Heart right ventricle (tissue), 16 donors: ENCODE data around the gene ALK. TPM values are rescaled to one million over a fixed set of nuclear protein-coding genes. Genes with fewer than 3 reads are reported as not detected.

Source experiments
- ATAC-seq, 8 donors: fragments of 200-7000 bp; cut with Tn5 transposase; one replicate each; pipeline ENCODE4 v1.9.1; 2020; ENCODE audit warnings: mild to moderate bottlenecking in 8 of 8, moderate library complexity in 8 of 8, moderate number of reproducible peaks in 1 of 8
- DNase-seq, 2 donors: peaks; one replicate each; pipeline ENCODE4 v3.0.0-alpha.2; 2020
- H3K27ac ChIP-seq, 10 donors: fragments of 200-600 bp; sonication (generic) in 2 of 10; one replicate each; pipeline versions ENCODE4 v1.5.0 to v1.8.0; 2020 to 2022; ENCODE audit warnings: mild to moderate bottlenecking in 3 of 10
- H3K27me3 ChIP-seq, 7 donors: fragments of 200-600 bp; one replicate each; pipeline ENCODE4 v1.8.0; 2021 to 2022; ENCODE audit warnings: mild to moderate bottlenecking in 2 of 7
- H3K36me3 ChIP-seq, 9 donors: fragments of 200-600 bp; sonication (generic) in 1 of 9; one replicate each; pipeline versions ENCODE4 v1.5.0 to v1.8.0; 2020 to 2022; ENCODE audit warnings: mild to moderate bottlenecking in 2 of 9
- H3K4me1 ChIP-seq, 9 donors: fragments of 200-600 bp; sonication (generic) in 1 of 9; one replicate each; pipeline versions ENCODE4 v1.5.0 to v1.8.0; 2020 to 2022; ENCODE audit warnings: mild to moderate bottlenecking in 4 of 9
- H3K4me3 ChIP-seq, 10 donors: fragments of 200-600 bp; sonication (generic) in 2 of 10; one replicate each; pipeline versions ENCODE4 v1.5.0 to v1.8.0; 2020 to 2022; ENCODE audit warnings: mild to moderate bottlenecking in 7 of 10, moderate library complexity in 2 of 10
- H3K9me3 ChIP-seq, 11 donors: fragments of 200-600 bp in 10 of 11; sonication (generic) in 2 of 11; one replicate each; pipeline versions ENCODE4 v1.5.0 to v1.8.0; 2013 to 2022; ENCODE audit warnings: mild to moderate bottlenecking in 2 of 11, control low read depth in 1 of 11, moderate library complexity in 1 of 11
- CTCF ChIP-seq, 9 donors: fragments of 200-600 bp; sonication (generic) in 2 of 9; IDR thresholded peaks; one replicate each; pipeline versions ENCODE4 v1.5.0 to v1.8.0; 2021 to 2022; ENCODE audit warnings: antibody characterized with exemption in 9 of 9, mild to moderate bottlenecking in 5 of 9, moderate library complexity in 1 of 9
- WGBS, 2 donors: extraction: QIAGEN DNeasy Blood & Tissue Kit; methylation state at CpG; one replicate each; pipeline ENCODE4 v1.1.7; 2013; ENCODE audit warnings: inconsistent platforms in 1 of 2; 5-methylcytosine and 5-hydroxymethylcytosine counted together
- intact Hi-C, 10 donors: fragments of 100-400 bp; cut with DNase I; formaldehyde crosslinking; loops; one replicate each; pipeline versions ENCODE4 v1.11.1 to v1.14.2; 2022
- polyA plus RNA-seq, 2 donors: library from polyadenylated mRNA; stranded (reverse); fragments of 200-250 nt; gene quantifications; one replicate each; pipeline ENCODE4 v1.2.3, GENCODE V29; 2013
- total RNA-seq, 10 donors: library from RNA; stranded (reverse); fragmentation: NEBNext Ultra II Directional in 3 of 10; extraction: Animal tissue kit (Norgen Biotek cat#: 25700) in 3 of 10; gene quantifications; one replicate each; pipeline versions ENCODE4 v1.2.1 to v1.2.4, GENCODE V29; 2021 to 2023
- donor health status: Arrhythmogenic right ventricular cardiomyopathy.
- donor health status: ischemic (EF 13 %, LVEDD 7.1; RV severe dilation, severe dysfunction).
- donor health status: healthy with polysubstance abuse.
- donor health status: DM: no; HTN: yes; CAD: no.
- donor health status: DM: no; HTN: no; CAD: no.
- donor health status: ischemic (EF 25% LVEDD 6.9; RV normal size, moderate dysfunction).
- donor health status: ischemic (EF 25% LVEDD 5.7; RV mildly dilated, moderate dysfunction).
- donor health status: healthy.
- donor health status: DM: yes; HTN: yes; CAD: no.
- donor health status: Ischemic cardiomyopathy.
- donor health status: ischemic (EF 35%, LVEDD 5.7; RV mildly dilated, moderate dysfunction).
- donor health status: nonischemic (EF 11% LVEDD 7.7; RV severe dilation, severe dysfunction).
- donor health status: DM: yes; HTN: yes; CAD: no.
- donor health status: PGD.
- donor health status: ischemic (EF 29% LVEDD 5.4; RV normal size, mild dysfunction).
- donor health status: nonischemic (EF 23%, LVEDD 6.1; RV moderate dilation, normal function).

The ALK gene
- total and polyA plus RNA-seq, 12 donors: 0.01 to 0.24 (median 0.08) TPM; not detected in 7

DNA sequence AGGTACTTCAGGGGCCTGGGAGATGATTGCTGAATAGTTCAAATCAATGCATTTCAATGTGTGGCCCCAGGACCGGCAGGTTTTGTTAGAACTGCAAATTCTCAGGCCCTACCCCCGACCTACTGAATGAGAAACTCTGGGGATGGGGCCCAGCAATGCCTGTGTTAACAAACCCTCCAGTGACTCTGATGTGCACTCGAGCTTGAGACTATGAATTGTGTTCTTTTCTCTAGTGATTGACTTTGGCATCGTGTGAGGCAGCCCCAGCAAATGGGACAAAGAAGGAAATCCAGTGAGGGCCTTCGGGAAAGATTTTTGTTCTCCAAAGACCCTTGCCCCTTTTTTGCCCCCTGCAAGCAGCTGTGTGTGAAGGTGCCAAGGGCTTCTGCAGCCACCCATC lies 22.4 kb downstream of the ALK start:
- ATAC-seq (no peak), DNase-seq (no peak)
- TF ChIP-seq CTCF (IDR thresholded peaks at IDR 0.05): no peak
- Histone ChIP-seq H3K27ac (no peak overlapping the region), H3K9me3 (peaks cover 0 to 2% (median 0%) of the 10 kb centered on the region in 11 donors), H3K4me3 (no peak overlapping the region), H3K4me1 (no peaks in the 10 kb centered on the region), H3K36me3 (no peaks in the 10 kb centered on the region), H3K27me3 (peaks cover 0 to 74% (median 49%) of the 10 kb centered on the region in 7 donors)
- intact Hi-C loops: no loop called here
- 30 to 38% methylated on average over 5 of the region's 5 CpGs for WGBS, 2 donors

DNA sequence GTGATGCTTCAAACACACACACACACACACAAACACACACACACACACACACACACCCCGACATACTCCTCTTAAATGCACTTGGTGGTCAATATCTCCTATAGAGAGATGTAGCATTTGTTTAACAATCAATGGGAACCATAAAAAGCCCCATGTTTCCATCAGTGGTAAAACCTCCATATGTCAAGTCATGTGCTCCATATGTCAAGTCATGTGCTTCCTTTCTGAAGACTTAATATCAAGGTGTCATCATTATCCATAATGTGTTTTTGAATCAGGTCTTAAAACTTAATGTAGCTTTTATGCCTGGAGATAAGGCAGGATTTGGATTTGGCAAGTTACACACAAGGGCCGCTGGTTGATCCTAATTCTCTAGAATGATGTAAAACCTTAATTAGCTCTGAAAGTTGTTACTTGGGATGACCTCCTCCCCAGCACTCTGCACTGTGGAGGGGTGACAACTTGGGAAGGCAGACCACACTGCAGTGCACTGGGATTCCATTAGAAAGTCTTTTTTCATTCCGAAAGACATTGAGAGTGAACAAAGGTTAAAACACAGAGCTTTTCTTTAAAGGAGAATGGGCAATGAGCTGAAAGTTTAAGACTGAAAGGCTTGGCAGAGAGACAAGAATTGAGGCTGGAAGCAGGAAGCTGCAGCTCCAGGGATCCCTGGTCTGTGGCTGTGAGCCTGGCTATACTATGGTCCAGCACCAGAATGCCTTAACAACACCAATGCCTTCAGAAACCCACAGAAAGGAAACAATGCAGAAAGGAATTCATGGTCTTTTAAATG lies 26.4 kb downstream of the ALK start:
- H3K4me3 ChIP-seq: no peak overlapping the region
- DNase-seq (no peak), ATAC-seq (no peak)
- H3K9me3 ChIP-seq: no peaks in the 10 kb centered on the region
- H3K36me3 ChIP-seq: no peaks in the 10 kb centered on the region
- 38 to 44% methylated on average over 3 of the region's 3 CpGs for WGBS, 2 donors
- no peaks in the 10 kb centered on the region for H3K4me1 ChIP-seq
- no peak overlapping the region for H3K27ac ChIP-seq
- intact Hi-C loops: no loop called here
- H3K27me3 ChIP-seq: peaks cover 0 to 46% (median 28%) of the 10 kb centered on the region in 7 donors
- no peak for TF ChIP-seq CTCF (IDR thresholded peaks at IDR 0.05)

GRCh38 chr2:29892585-29893259 lies 28.7 kb downstream of the ALK start:
- Histone ChIP-seq H3K27ac (no peak overlapping the region), H3K27me3 (peaks cover 0 to 30% (median 14%) of the 10 kb centered on the region in 7 donors), H3K4me3 (no peak overlapping the region), H3K36me3 (no peaks in the 10 kb centered on the region), H3K9me3 (no peaks in the 10 kb centered on the region), H3K4me1 (no peaks in the 10 kb centered on the region)
- ATAC-seq (no peak), DNase-seq (no peak)
- WGBS, 2 donors: 62 to 67% methylated on average over 5 of the region's 5 CpGs
- TF ChIP-seq CTCF (IDR thresholded peaks at IDR 0.05): no peak
- intact Hi-C loops: no loop called here

GRCh38 chr2:29881089-29881730 lies 40.2 kb downstream of the ALK start:
- 81 to 82% methylated on average over 6 of the region's 6 CpGs for WGBS, 2 donors

More at GRCh38 chr2:29881089-29881730, 40.2 kb downstream of the ALK start:
- intact Hi-C loops: no loop called here
- no peaks in the 10 kb centered on the region for H3K4me1 ChIP-seq
- DNase-seq: no peak
- no peak overlapping the region for H3K27ac ChIP-seq
- no peaks in the 10 kb centered on the region for H3K36me3 ChIP-seq
- TF ChIP-seq CTCF (IDR thresholded peaks at IDR 0.05): no peak
- H3K9me3 ChIP-seq: peaks cover 0 to 15% (median 0%) of the 10 kb centered on the region in 11 donors
- no peak overlapping the region for H3K4me3 ChIP-seq
- no peak for ATAC-seq
- H3K27me3 ChIP-seq: peaks cover 0 to 9% (median 0%) of the 10 kb centered on the region in 7 donors
